Transverse colon (tissue), 4 donors: ENCODE results near the gene AMER3.

Source experiments
- CTCF ChIP-seq, 5 experiments: fragments of 200-600 bp in 3 of 5; fragments of 450-650 bp in 2 of 5; sonication (generic) in 3 of 5; IDR thresholded peaks; 1 replicate in 2 of 5; 2 replicates in 3 of 5; pipeline ENCODE4 v1.5.1; 2016 to 2017; ENCODE audit warnings: antibody characterized with exemption in 5 of 5, inconsistent platforms in 3 of 5, mild to moderate bottlenecking in 2 of 5, moderate library complexity in 1 of 5
- POLR2A ChIP-seq: fragments of 450-650 bp; IDR thresholded peaks from one replicate; pipeline ENCODE4 v1.6.1; 2016; ENCODE audit warnings: antibody characterized with exemption, mild to moderate bottlenecking, moderate library complexity
- POLR2AphosphoS5 ChIP-seq, 3 donors: sonication (generic); formaldehyde crosslinking; IDR thresholded peaks; one replicate each; pipeline ENCODE4 v1.6.1; 2016; ENCODE audit warnings: antibody characterized with exemption in 3 of 3

- TF ChIP-seq CTCF (IDR thresholded peaks at IDR 0.05) = no peak
- TF ChIP-seq POLR2AphosphoS5 (IDR thresholded peaks at IDR 0.05) = no peak
- no peak for TF ChIP-seq POLR2A
These were observed 7.6 kb downstream of the AMER3 start for GRCh38 chr2:130762910-130763385.
